H9 (cell line): Measurements from ENCODE around the gene MRGPRG. TPM values are rescaled to one million over a fixed set of nuclear protein-coding genes. Genes with fewer than 3 reads are reported as not detected.

Experiments used
- DNase-seq: peaks from one replicate; pipeline ENCODE4 v3.0.0-alpha.2; 2017
- H2AFZ ChIP-seq: one replicate; pipeline ENCODE4 v1.6.1; 2013; ENCODE audit warnings: mild to moderate bottlenecking, low read length, control low read depth, moderate library complexity
- H2AK5ac ChIP-seq: 2 replicates; pipeline ENCODE4 v1.6.1; 2013; ENCODE audit warnings: low read length, control low read depth, mixed read lengths; ENCODE audit not compliant: insufficient read length
- H2BK120ac ChIP-seq: one replicate; pipeline ENCODE4 v1.6.1; 2013; ENCODE audit warnings: low read depth, mild to moderate bottlenecking, low read length, control low read depth, inconsistent platforms; ENCODE audit not compliant: poor library complexity, severe bottlenecking
- H2BK12ac ChIP-seq: 2 replicates; pipeline ENCODE4 v1.6.1; 2013; ENCODE audit warnings: low read length, control low read depth, mixed read lengths, low read depth; ENCODE audit not compliant: insufficient read length
- H2BK15ac ChIP-seq: 2 replicates; pipeline ENCODE4 v1.6.1; 2013; ENCODE audit warnings: low read depth, low read length, control low read depth
- H2BK20ac ChIP-seq: one replicate; pipeline ENCODE4 v1.6.1; 2013; ENCODE audit warnings: low read depth, mild to moderate bottlenecking, low read length, control low read depth, inconsistent platforms; ENCODE audit not compliant: poor library complexity, severe bottlenecking
- H2BK5ac ChIP-seq: 2 replicates; pipeline ENCODE4 v1.6.1; 2013; ENCODE audit warnings: low read length, control low read depth, mixed read lengths; ENCODE audit not compliant: insufficient read length
- H3K14ac ChIP-seq: 2 replicates; pipeline ENCODE4 v1.6.1; 2013; ENCODE audit warnings: low read length, control low read depth; ENCODE audit not compliant: insufficient read depth
- H3K18ac ChIP-seq: 2 replicates; pipeline ENCODE4 v1.6.1; 2013; ENCODE audit warnings: low read depth, mild to moderate bottlenecking, mixed read lengths, low read length, control low read depth; ENCODE audit not compliant: insufficient read length
- H3K23ac ChIP-seq: 2 replicates; pipeline ENCODE4 v1.6.1; 2013; ENCODE audit warnings: low read length, control low read depth, mixed read lengths, low read depth; ENCODE audit not compliant: insufficient read length
- H3K23me2 ChIP-seq: 2 replicates; pipeline ENCODE4 v1.6.1; 2013; ENCODE audit warnings: low read depth, mild to moderate bottlenecking, mixed read lengths, low read length, control low read depth; ENCODE audit not compliant: insufficient read length, poor library complexity, severe bottlenecking
- H3K27ac ChIP-seq: 2 replicates; pipeline ENCODE4 v1.5.1; 2013; ENCODE audit warnings: low read length, control low read depth, mixed read lengths, low read depth; ENCODE audit not compliant: insufficient read length
- H3K27me3 ChIP-seq: 2 replicates; pipeline ENCODE4 v1.6.1; 2013; ENCODE audit warnings: low read length, control low read depth, inconsistent platforms; ENCODE audit not compliant: insufficient read depth
- H3K4ac ChIP-seq: 2 replicates; pipeline ENCODE4 v1.6.1; 2013; ENCODE audit warnings: low read depth, mild to moderate bottlenecking, control low read depth, inconsistent platforms, low read length, moderate library complexity
- H3K4me1 ChIP-seq: 2 replicates; pipeline ENCODE4 v1.6.1; 2013; ENCODE audit warnings: low read length, control low read depth, inconsistent platforms; ENCODE audit not compliant: insufficient read depth
- H3K4me2 ChIP-seq: 2 replicates; pipeline ENCODE4 v1.6.1; 2013; ENCODE audit warnings: low read length, control low read depth, mixed read lengths; ENCODE audit not compliant: insufficient read length, insufficient read depth
- H3K56ac ChIP-seq: 2 replicates; pipeline ENCODE4 v1.6.1; 2013; ENCODE audit warnings: low read depth, mild to moderate bottlenecking, mixed read lengths, low read length, control low read depth; ENCODE audit not compliant: insufficient read length
- H3K79me1 ChIP-seq: 2 replicates; pipeline ENCODE4 v1.6.1; 2013; ENCODE audit warnings: low read depth, mild to moderate bottlenecking, moderate library complexity, low read length, control low read depth, inconsistent platforms; ENCODE audit not compliant: insufficient read depth, poor library complexity, severe bottlenecking
- H3K79me2 ChIP-seq: 2 replicates; pipeline ENCODE4 v1.6.1; 2013; ENCODE audit warnings: low read length, control low read depth, inconsistent platforms; ENCODE audit not compliant: insufficient read depth
- H3K9ac ChIP-seq: 2 replicates; pipeline ENCODE4 v1.6.1; 2013; ENCODE audit warnings: low read length, control low read depth, mixed read lengths; ENCODE audit not compliant: insufficient read length; ENCODE audit errors: extremely low read depth
- H3K9me3 ChIP-seq: one replicate; pipeline ENCODE4 v1.6.1; 2013; ENCODE audit warnings: low read depth, low read length, inconsistent platforms; ENCODE audit not compliant: control insufficient read depth
- H3T11ph ChIP-seq: one replicate; pipeline ENCODE4 v1.6.1; 2013; ENCODE audit warnings: mild to moderate bottlenecking, low read length, control low read depth, inconsistent platforms
- H4K20me1 ChIP-seq: one replicate; pipeline ENCODE4 v1.6.1; 2013; ENCODE audit not compliant: control insufficient read depth, insufficient read length, insufficient read depth
- H4K5ac ChIP-seq: 2 replicates; pipeline ENCODE4 v1.6.1; 2013; ENCODE audit warnings: low read depth, mild to moderate bottlenecking, mixed read lengths, low read length, control low read depth; ENCODE audit not compliant: insufficient read length
- H4K8ac ChIP-seq: replicated peaks from 2 replicates; pipeline ENCODE4 v1.6.1; 2013; ENCODE audit warnings: low read length, control low read depth, mixed read lengths, low read depth; ENCODE audit not compliant: insufficient read length
- H4K91ac ChIP-seq: 2 replicates; pipeline ENCODE4 v1.6.1; 2013; ENCODE audit warnings: low read depth, mild to moderate bottlenecking, moderate library complexity, mixed read lengths, low read length, control low read depth; ENCODE audit not compliant: insufficient read length
- H3K27ac Mint-ChIP-seq, 3 experiments: 2 replicates in 2 of 3; 3 replicates in 1 of 3; pipeline ENCODE4 v1.8.0; 2020 to 2021; ENCODE audit warnings: mixed read lengths in 3 of 3, mild to moderate bottlenecking in 1 of 3, moderate library complexity in 1 of 3
- H3K27me3 Mint-ChIP-seq: 2 replicates; pipeline ENCODE4 v1.8.0; 2021; ENCODE audit warnings: low read depth, mild to moderate bottlenecking, moderate library complexity, mixed read lengths
- H3K36me3 Mint-ChIP-seq, 3 experiments: 2 replicates in 2 of 3; 3 replicates in 1 of 3; pipeline ENCODE4 v1.8.0; 2020 to 2021; ENCODE audit warnings: low read depth in 3 of 3, mixed read lengths in 3 of 3; ENCODE audit not compliant: insufficient read depth in 1 of 3
- H3K4me1 Mint-ChIP-seq, 2 experiments: 2 replicates each; pipeline ENCODE4 v1.8.0; 2020; ENCODE audit warnings: mixed read lengths in 2 of 2
- H3K4me3 Mint-ChIP-seq, 2 experiments: 2 replicates in 1 of 2; 3 replicates in 1 of 2; pipeline ENCODE4 v1.8.0; 2020 to 2021; ENCODE audit warnings: mild to moderate bottlenecking in 2 of 2, mixed read lengths in 2 of 2, moderate library complexity in 1 of 2
- H3K9me3 Mint-ChIP-seq, 2 experiments: 2 replicates in 1 of 2; 3 replicates in 1 of 2; pipeline ENCODE4 v1.8.0; 2020; ENCODE audit warnings: mild to moderate bottlenecking in 2 of 2, mixed read lengths in 2 of 2, moderate library complexity in 1 of 2
- CTCF ChIP-seq: fragments of 200-600 bp; sonication (generic); conservative IDR thresholded peaks from 3 replicates; pipeline ENCODE4 v1.8.0; 2021; ENCODE audit warnings: antibody characterized with exemption, mild to moderate bottlenecking
- WGBS: extraction: QIAGEN DNeasy Blood & Tissue Kit; methylation state at CpG from one replicate; pipeline ENCODE4 v1.1.7; 2013; ENCODE audit warnings: missing lambda C conversion rate, low lambda C conversion rate, mixed read lengths; ENCODE audit not compliant: insufficient read length; ENCODE audit errors: extremely low coverage; 5-methylcytosine and 5-hydroxymethylcytosine counted together
- total RNA-seq: library from RNA; stranded (reverse); gene quantifications from 2 replicates; pipeline ENCODE4 v1.2.1, GENCODE V29; 2021

The MRGPRG gene
- total RNA-seq, 1 experiment from 2014 or later, result not detected

- Histone ChIP-seq H3K14ac (no peak overlapping the region; the same call in 1 of the 2 replicates), H3K9me3 (no peaks in the 10 kb centered on the region), H3K79me2 (no peaks in the 10 kb centered on the region), H3K9ac (no peak overlapping the region), H4K91ac (no peak overlapping the region), H2BK120ac (no peak overlapping the region), H2BK12ac (no peak overlapping the region), H3K23me2 (no peaks in the 10 kb centered on the region), H3K4ac (no peak overlapping the region), H3K56ac (no peak overlapping the region), H2BK20ac (no peak overlapping the region), H3K27ac (no peak overlapping the region), H2AK5ac (no peak overlapping the region), H2AFZ (no peak overlapping the region), H3K4me1 (no peaks in the 10 kb centered on the region), H2BK15ac (no peak overlapping the region), H3K18ac (no peak overlapping the region), H3K79me1 (no peaks in the 10 kb centered on the region), H3K23ac (no peak overlapping the region), H3K27me3 (no peaks in the 10 kb centered on the region), H4K8ac (no peak overlapping the region), H2BK5ac (no peak overlapping the region), H3K4me2 (no peak overlapping the region), H4K20me1 (no peaks in the 10 kb centered on the region), H4K5ac (no peak overlapping the region), H3T11ph (no peak overlapping the region)
- no CpG with 5 or more reads among the region's 12 CpGs for WGBS
- H3K4me1 Mint-ChIP-seq, result peaks cover 0 to 5% of the 10 kb centered on the region in 2 experiments; a peak in 2 of 4 replicates
- DNase-seq, result no peak
- H3K36me3 Mint-ChIP-seq, result no peaks in the 10 kb centered on the region
- peaks cover 14% of the 10 kb centered on the region for H3K27me3 Mint-ChIP-seq
- no peak overlapping the region for H3K27ac Mint-ChIP-seq
- no peak overlapping the region for H3K4me3 Mint-ChIP-seq
- no peak for TF ChIP-seq CTCF
- H3K9me3 Mint-ChIP-seq, result no peaks in the 10 kb centered on the region
Measured at GRCh38 chr11:3230636-3231549, 12.3 kb upstream of the MRGPRG start.
